ENCODE data around the gene MAST3. TPM values are rescaled to one million over a fixed set of nuclear protein-coding genes. Genes with fewer than 3 reads are reported as not detected.

The MAST3 gene
- total and polyA plus RNA-seq, 10 donors, result 8.9 to 52.7 (median 38.2) TPM

GRCh38 chr19:18108897-18109296 is 11.3 kb downstream of the MAST3 start:
- Histone ChIP-seq H3K9me3 (no peaks in the 10 kb centered on the region), H3K4me1 (peaks cover 21 to 100% (median 72%) of the 10 kb centered on the region in 6 donors), H3K27ac (peak overlapping the region in 6 of 8 donors; percentile 78 to 98 (median 90)), H3K4me3 (no peak overlapping the region), H3K27me3 (replicated peaks in 1 of 7) (peaks cover 0 to 12% (median 0%) of the 10 kb centered on the region in 7 donors), H3K36me3 (peaks cover 0 to 32% (median 3%) of the 10 kb centered on the region in 6 donors)
- no peak for TF ChIP-seq POLR2A (IDR thresholded peaks at IDR 0.05)
- no peak for TF ChIP-seq CTCF (IDR thresholded peaks at IDR 0.05 in 8 of 11, conservative IDR thresholded peaks at IDR 0.05 in 3 of 11)
- no peak for TF ChIP-seq POLR2AphosphoS5 (IDR thresholded peaks at IDR 0.05)
- intact Hi-C loops (cut with DNase I; ENCODE audit: low total_unique reads), result no loop called here
- 72 to 91% (median 75%) methylated on average over 2 of the region's 2 CpGs for WGBS, 5 donors
- no peak for DNase-seq

- H3K9me3 ChIP-seq, result no peaks in the 10 kb centered on the region
- H3K27ac ChIP-seq, result peak overlapping the region; percentile 32 to 98 (median 88)
- peak overlapping the region in 7 of 8 donors; percentile 39 to 84 (median 63) for H3K4me3 ChIP-seq
- peaks cover 20 to 98% (median 68%) of the 10 kb centered on the region in 6 donors for H3K4me1 ChIP-seq
- H3K36me3 ChIP-seq, result peaks cover 0 to 36% (median 4%) of the 10 kb centered on the region in 6 donors
- no peak for DNase-seq
- intact Hi-C loops (cut with DNase I; ENCODE audit: low total_unique reads), result no loop called here
- H3K27me3 ChIP-seq (replicated peaks in 1 of 7), result peaks cover 0 to 12% (median 0%) of the 10 kb centered on the region in 7 donors
- TF ChIP-seq CTCF (IDR thresholded peaks at IDR 0.05 in 8 of 11, conservative IDR thresholded peaks at IDR 0.05 in 3 of 11) (no peak), POLR2A (IDR thresholded peaks at IDR 0.05) (no peak), POLR2AphosphoS5 (IDR thresholded peaks at IDR 0.05) (no peak)
- 53 to 59% (median 54%) methylated on average over 11 to 12 of the region's 12 CpGs for WGBS, 5 donors
Observed at GRCh38 chr19:18109341-18109732, 11.8 kb downstream of the MAST3 start.

GRCh38 chr19:18109733-18110608 is 12.4 kb downstream of the MAST3 start:
- intact Hi-C loops (cut with DNase I; ENCODE audit: low total_unique reads), result loop anchor here (5.0 kb wide), 2 partner anchors 42 to 142 kb away; partner anchors contain the start of gene PIK3R2

GRCh38 chr19:18110609-18111232 is 13.1 kb downstream of the MAST3 start:
- DNase-seq, result no peak
- Histone ChIP-seq H3K9me3 (no peaks in the 10 kb centered on the region), H3K4me3 (peak overlapping the region; percentile 39 to 84 (median 62)), H3K4me1 (peaks cover 13 to 98% (median 59%) of the 10 kb centered on the region in 6 donors), H3K27me3 (replicated peaks in 1 of 7) (peaks cover 0 to 12% (median 0%) of the 10 kb centered on the region in 7 donors), H3K36me3 (peaks cover 0 to 50% (median 4%) of the 10 kb centered on the region in 6 donors), H3K27ac (peak overlapping the region in 7 of 8 donors; percentile 78 to 98 (median 89))
- TF ChIP-seq POLR2AphosphoS5 (IDR thresholded peaks at IDR 0.05) (peak in 1 of 3 donors; percentile 0), POLR2A (IDR thresholded peaks at IDR 0.05) (no peak)
- intact Hi-C loops (cut with DNase I; ENCODE audit: low total_unique reads), result loop anchor here (5.0 kb wide), 2 partner anchors 42 to 142 kb away; partner anchors contain the start of gene PIK3R2
- WGBS, 5 donors, result 49 to 71% (median 53%) methylated on average over 16 to 22 of the region's 22 CpGs

More at GRCh38 chr19:18109733-18110608, 12.4 kb downstream of the MAST3 start:
- TF ChIP-seq POLR2AphosphoS5 (IDR thresholded peaks at IDR 0.05) (peak; percentile 16 to 81 (median 54)), POLR2A (IDR thresholded peaks at IDR 0.05) (no peak)
- DNase-seq, result peak; percentile 94
- Histone ChIP-seq H3K4me1 (peaks cover 15 to 98% (median 62%) of the 10 kb centered on the region in 6 donors), H3K4me3 (peak overlapping the region; percentile 39 to 84 (median 62)), H3K9me3 (no peaks in the 10 kb centered on the region), H3K36me3 (peaks cover 0 to 43% (median 4%) of the 10 kb centered on the region in 6 donors), H3K27ac (peak overlapping the region; percentile 32 to 98 (median 88)), H3K27me3 (replicated peaks in 1 of 7) (peaks cover 0 to 12% (median 0%) of the 10 kb centered on the region in 7 donors)
- 1 to 10% (median 1%) methylated on average over 7 to 92 of the region's 92 CpGs for WGBS, 5 donors
